Measurements from ENCODE around the gene ERMARD.

GRCh38 chr6:169726049-169726400 lies 25.4 kb upstream of the ERMARD start:
- TF ChIP-seq, protein P1, sequence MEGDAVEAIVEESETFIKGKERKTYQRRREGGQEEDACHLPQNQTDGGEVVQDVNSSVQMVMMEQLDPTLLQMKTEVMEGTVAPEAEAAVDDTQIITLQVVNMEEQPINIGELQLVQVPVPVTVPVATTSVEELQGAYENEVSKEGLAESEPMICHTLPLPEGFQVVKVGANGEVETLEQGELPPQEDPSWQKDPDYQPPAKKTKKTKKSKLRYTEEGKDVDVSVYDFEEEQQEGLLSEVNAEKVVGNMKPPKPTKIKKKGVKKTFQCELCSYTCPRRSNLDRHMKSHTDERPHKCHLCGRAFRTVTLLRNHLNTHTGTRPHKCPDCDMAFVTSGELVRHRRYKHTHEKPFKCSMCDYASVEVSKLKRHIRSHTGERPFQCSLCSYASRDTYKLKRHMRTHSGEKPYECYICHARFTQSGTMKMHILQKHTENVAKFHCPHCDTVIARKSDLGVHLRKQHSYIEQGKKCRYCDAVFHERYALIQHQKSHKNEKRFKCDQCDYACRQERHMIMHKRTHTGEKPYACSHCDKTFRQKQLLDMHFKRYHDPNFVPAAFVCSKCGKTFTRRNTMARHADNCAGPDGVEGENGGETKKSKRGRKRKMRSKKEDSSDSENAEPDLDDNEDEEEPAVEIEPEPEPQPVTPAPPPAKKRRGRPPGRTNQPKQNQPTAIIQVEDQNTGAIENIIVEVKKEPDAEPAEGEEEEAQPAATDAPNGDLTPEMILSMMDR (IDR thresholded peaks at IDR 0.05; ENCODE audit: extremely low read depth in 1 of 2, insufficient read depth in 1 of 2, low read depth in 1 of 2, low read length in 2 of 2): no peak
- TF ChIP-seq POLR2A (IDR thresholded peaks at IDR 0.05; ENCODE audit: low read depth, low read length) (no peak), MYC (IDR thresholded peaks at IDR 0.05; ENCODE audit: low read depth, low read length) (no peak), EZH2 (IDR thresholded peaks at IDR 0.05; ENCODE audit: borderline replicate concordance, low read depth, low read length, severe bottlenecking) (no peak)

Data from endothelial cell of umbilical vein (primary cell).